ENCODE measurements around the gene SIN3A. TPM values are rescaled to one million over a fixed set of nuclear protein-coding genes. Genes with fewer than 3 reads are reported as not detected.

Gene SIN3A
- total RNA-seq, 3 donors from 2014 or later = 52.6 to 75.3 (median 60.6) TPM

DNA sequence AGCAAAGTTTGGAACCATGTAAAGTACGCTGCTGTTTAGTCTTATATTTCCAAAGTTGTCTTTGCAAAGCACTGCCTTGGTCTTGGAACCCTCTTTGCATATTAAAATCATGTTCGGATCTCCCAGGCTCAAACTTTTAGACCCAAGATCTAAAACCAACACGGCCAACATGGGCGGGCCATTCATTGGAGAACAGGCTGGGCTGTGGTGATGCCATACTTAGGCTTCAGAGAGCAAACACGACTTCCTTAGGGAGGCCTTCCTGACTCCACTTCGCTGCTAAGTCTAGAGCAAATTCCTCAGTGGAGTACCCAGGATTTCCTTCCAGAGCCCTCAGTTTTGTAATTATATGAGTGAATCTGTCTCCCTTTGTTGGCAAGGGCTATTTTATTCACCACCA is 86.6 kb downstream of the SIN3A start:
- DNase-seq = no peak
- H3K4me1 ChIP-seq (ENCODE audit: low read depth) = peaks cover 15% of the 10 kb centered on the region
- no peaks in the 10 kb centered on the region for H3K9me3 ChIP-seq
- no peaks in the 10 kb centered on the region for H3K36me3 ChIP-seq (ENCODE audit: low read depth)
- TF ChIP-seq, protein P1, sequence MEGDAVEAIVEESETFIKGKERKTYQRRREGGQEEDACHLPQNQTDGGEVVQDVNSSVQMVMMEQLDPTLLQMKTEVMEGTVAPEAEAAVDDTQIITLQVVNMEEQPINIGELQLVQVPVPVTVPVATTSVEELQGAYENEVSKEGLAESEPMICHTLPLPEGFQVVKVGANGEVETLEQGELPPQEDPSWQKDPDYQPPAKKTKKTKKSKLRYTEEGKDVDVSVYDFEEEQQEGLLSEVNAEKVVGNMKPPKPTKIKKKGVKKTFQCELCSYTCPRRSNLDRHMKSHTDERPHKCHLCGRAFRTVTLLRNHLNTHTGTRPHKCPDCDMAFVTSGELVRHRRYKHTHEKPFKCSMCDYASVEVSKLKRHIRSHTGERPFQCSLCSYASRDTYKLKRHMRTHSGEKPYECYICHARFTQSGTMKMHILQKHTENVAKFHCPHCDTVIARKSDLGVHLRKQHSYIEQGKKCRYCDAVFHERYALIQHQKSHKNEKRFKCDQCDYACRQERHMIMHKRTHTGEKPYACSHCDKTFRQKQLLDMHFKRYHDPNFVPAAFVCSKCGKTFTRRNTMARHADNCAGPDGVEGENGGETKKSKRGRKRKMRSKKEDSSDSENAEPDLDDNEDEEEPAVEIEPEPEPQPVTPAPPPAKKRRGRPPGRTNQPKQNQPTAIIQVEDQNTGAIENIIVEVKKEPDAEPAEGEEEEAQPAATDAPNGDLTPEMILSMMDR (IDR thresholded peaks at IDR 0.05) = no peak
- intact Hi-C loops (cut with DNase I, micrococcal nuclease) = no loop called here
- ATAC-seq = no peak
- H3K4me3 ChIP-seq = no peak overlapping the region

DNA sequence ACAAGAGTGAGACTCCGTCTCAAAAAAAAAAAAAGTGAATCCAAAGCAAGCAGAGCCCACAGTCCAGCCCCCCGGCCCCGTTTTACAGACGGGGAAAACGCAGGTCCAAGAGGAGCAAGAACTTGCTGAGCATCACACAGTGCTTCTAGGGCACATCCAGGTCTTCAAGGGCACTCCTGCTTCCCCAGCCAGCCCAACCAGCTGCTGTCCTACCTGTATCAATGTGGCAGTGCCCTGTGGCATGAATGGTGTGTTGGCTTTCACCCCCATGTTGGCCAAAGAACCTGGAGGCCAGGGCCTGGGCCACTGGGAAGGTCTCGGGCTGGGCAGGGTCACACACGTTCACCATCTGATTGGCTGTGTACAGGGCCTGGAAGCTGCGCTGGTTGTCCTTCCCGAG is 87.7 kb downstream of the SIN3A start:
- ATAC-seq (no peak), DNase-seq (no peak)
- H3K9me3 ChIP-seq = no peaks in the 10 kb centered on the region
- intact Hi-C loops (cut with DNase I, micrococcal nuclease) = no loop called here
- H3K4me3 ChIP-seq = no peak overlapping the region
- H3K36me3 ChIP-seq (ENCODE audit: low read depth) = no peaks in the 10 kb centered on the region
- TF ChIP-seq, protein P1 (IDR thresholded peaks at IDR 0.05) = no peak
- H3K4me1 ChIP-seq (ENCODE audit: low read depth) = peaks cover 6% of the 10 kb centered on the region

DNA sequence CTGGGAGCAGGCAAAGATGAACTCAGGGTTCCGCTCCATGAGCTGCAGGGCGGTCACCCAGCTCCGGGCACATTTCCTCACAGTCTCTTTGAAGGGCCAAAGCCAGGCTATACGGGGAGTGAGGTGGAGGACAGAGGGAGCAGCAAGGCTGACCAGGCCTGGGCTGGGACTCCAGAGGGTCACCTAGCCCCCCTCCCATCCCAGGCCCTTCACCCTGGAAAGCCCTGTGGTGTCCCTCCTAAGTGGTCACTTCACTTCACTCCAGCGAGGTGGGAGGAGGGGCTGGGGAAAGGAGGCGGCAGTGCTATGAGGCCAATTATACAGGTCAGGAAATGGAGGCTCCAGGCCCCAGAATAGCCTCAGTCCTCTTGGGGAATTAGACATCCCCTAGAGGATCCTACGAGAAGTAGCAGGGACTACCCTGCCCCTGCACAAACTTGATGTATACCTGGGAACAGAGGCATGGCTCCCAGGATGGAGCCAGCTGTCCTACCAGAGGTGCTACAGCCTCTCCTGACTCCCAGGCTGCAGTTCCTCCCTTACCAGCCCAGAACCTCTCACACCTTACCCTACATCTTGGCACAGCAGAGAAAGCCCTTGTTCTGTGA is 88.7 kb downstream of the SIN3A start:
- intact Hi-C loops (cut with DNase I, micrococcal nuclease) = no loop called here
- TF ChIP-seq, protein P1 (IDR thresholded peaks at IDR 0.05) = no peak
- ATAC-seq (no peak), DNase-seq (no peak)
- Histone ChIP-seq H3K4me1 (ENCODE audit: low read depth) (peaks cover 6% of the 10 kb centered on the region), H3K36me3 (ENCODE audit: low read depth) (no peaks in the 10 kb centered on the region), H3K9me3 (no peaks in the 10 kb centered on the region), H3K4me3 (no peak overlapping the region)

DNA sequence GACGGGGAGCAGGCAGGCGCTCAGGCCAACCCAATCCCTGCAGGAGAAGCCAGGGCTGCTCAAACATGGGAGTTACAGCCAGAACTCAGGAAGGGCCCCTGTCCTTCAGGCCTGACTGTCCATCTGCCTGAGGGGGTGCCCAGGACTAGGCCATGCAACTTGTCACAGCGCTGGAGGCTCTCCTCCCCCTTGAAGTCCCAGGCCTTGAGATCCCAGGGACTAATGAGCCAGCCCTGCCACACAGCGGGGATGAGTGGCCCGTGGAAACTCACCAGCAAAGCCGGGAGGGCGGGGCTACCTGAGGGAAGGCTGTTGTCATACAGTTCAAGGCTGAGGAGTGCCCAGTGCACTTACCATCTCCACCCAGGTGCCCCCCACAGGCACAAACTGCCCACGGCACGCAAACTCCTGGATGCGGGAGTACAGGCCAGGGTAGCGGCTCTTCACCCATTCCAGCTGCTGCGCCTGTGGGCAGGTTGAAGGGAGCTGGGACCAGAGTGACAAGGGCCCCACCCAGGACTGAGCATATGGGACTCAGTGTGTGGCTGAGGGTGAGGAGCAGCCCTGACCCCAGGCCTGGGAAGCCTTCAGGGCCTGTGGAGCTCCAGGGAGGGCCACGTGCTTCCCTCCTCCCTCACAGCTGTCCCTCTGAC is 89.4 kb downstream of the SIN3A start:
- TF ChIP-seq, protein P1 (IDR thresholded peaks at IDR 0.05) = no peak
- H3K4me1 ChIP-seq (ENCODE audit: low read depth) = peaks cover under 1% of the 10 kb centered on the region
- no peak overlapping the region for H3K4me3 ChIP-seq
- DNase-seq (no peak), ATAC-seq (peak; percentile 6)
- H3K9me3 ChIP-seq = no peaks in the 10 kb centered on the region
- H3K36me3 ChIP-seq (ENCODE audit: low read depth) = no peaks in the 10 kb centered on the region
- intact Hi-C loops (cut with DNase I, micrococcal nuclease) = no loop called here

DNA sequence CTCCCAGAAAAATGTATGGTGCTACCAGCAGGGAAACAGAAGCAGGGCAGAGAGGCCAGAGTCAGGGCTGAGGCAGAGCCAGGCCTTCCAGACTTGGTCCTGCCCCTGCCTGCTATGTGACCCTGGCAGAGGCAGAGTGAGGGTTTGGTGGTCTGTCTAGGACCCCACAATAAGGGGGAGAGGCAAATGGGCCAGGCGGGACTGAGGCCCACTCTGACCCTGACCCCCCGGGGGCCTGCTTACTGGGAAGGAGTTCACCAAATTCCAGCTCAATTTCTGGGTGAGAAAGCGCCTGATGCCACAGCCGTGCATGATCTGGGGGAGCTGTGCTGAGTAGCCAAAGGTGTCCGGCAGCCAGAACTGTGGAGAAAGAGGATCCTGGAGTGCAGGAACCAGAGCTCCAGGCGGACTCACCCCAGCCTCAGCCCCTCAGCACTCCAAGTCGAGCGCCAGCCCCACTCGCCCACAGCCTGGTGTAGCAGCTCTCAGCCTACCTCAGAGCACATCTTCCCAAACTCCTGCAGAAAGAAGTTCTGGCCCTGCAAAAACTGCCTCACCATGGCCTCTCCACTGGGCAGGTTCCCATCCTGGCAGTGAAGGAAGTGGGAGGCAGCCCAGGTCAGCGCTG is 90.0 kb downstream of the SIN3A start:
- Histone ChIP-seq H3K4me3 (no peak overlapping the region), H3K4me1 (ENCODE audit: low read depth) (no peaks in the 10 kb centered on the region), H3K36me3 (ENCODE audit: low read depth) (no peaks in the 10 kb centered on the region), H3K9me3 (no peaks in the 10 kb centered on the region)
- intact Hi-C loops (cut with DNase I, micrococcal nuclease) = no loop called here
- TF ChIP-seq, protein P1 (IDR thresholded peaks at IDR 0.05) = no peak
- ATAC-seq (no peak), DNase-seq (no peak)
